GM06990 (cell line): ENCODE data around the gene ARHGAP22.

ENCODE experiments used
- DNase-seq: peaks from one replicate; pipeline ENCODE4 v3.0.0-alpha.2; 2011; ENCODE audit not compliant: insufficient read length; ENCODE audit errors: extremely low read depth
- H3K27me3 ChIP-seq: replicated peaks from 2 replicates; pipeline ENCODE4 v1.6.0; 2011; ENCODE audit warnings: low read length; ENCODE audit not compliant: control insufficient read depth, insufficient read depth
- H3K36me3 ChIP-seq: 2 replicates; pipeline ENCODE4 v1.5.1; 2011; ENCODE audit warnings: low read length; ENCODE audit not compliant: control insufficient read depth, insufficient read depth
- H3K4me3 ChIP-seq: replicated peaks from 2 replicates; pipeline ENCODE4 v1.5.1; 2011; ENCODE audit warnings: low read depth, mild to moderate bottlenecking, control low read depth, low read length
- TF ChIP-seq, protein P1 (sequence below): IDR thresholded peaks from 2 replicates; pipeline ENCODE4 v1.5.1; 2011; ENCODE audit warnings: low read length, control low read depth, mild to moderate bottlenecking, inconsistent platforms; ENCODE audit not compliant: insufficient read depth, poor library complexity, severe bottlenecking

Gene ARHGAP22

DNA sequence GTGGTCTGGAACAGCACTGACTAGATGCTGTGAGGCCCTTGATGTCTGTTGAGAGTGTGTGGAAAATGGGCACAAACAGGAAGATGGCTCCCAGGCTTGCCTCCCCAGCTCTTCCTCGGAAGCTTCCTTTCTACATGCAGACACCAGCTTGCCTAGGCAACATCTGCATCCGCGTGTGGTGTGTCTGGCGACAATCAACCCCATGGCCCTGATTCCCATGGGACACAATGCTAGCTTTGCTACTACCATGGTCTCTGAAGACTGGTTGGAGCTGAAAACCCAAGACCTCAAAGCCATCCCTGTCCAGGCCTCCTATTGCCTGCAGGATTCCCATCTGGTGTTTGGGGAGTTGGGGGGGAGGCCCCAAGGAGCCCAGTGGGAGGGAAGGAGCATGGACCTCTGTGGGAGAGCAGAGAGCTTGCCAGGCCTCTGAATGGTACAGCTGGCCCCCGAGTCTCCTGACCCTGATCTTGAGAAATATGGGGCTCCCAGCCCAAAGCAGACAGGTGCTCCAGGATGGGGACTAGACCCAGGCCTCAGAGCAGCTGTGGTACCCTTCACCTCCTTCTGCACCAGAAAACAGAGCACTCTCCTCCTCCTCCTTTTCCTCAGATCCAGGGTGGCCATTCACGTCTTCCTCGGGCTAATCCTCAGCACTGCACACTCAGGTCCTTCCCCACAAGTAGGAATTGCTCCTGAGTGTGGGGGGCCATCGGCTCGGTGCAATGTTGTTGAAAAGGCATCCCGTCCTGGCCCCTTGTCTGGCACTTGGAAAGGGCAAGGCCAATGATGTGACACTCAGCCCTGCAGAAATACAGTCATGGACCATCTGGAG is 57.6 kb downstream of the ARHGAP22 start:
- TF ChIP-seq, protein P1, sequence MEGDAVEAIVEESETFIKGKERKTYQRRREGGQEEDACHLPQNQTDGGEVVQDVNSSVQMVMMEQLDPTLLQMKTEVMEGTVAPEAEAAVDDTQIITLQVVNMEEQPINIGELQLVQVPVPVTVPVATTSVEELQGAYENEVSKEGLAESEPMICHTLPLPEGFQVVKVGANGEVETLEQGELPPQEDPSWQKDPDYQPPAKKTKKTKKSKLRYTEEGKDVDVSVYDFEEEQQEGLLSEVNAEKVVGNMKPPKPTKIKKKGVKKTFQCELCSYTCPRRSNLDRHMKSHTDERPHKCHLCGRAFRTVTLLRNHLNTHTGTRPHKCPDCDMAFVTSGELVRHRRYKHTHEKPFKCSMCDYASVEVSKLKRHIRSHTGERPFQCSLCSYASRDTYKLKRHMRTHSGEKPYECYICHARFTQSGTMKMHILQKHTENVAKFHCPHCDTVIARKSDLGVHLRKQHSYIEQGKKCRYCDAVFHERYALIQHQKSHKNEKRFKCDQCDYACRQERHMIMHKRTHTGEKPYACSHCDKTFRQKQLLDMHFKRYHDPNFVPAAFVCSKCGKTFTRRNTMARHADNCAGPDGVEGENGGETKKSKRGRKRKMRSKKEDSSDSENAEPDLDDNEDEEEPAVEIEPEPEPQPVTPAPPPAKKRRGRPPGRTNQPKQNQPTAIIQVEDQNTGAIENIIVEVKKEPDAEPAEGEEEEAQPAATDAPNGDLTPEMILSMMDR = no peak
- Histone ChIP-seq H3K27me3 (no peaks in the 10 kb centered on the region; the same call in 1 of the 2 replicates), H3K36me3 (no peaks in the 10 kb centered on the region), H3K4me3 (no peak overlapping the region)
- no peak for DNase-seq

- no peak for DNase-seq
- no peak overlapping the region for H3K4me3 ChIP-seq
- H3K36me3 ChIP-seq = no peaks in the 10 kb centered on the region
- TF ChIP-seq, protein P1 = no peak
- H3K27me3 ChIP-seq = no peaks in the 10 kb centered on the region; the same call in 1 of the 2 replicates
Measured at GRCh38 chr10:48545462-48546145, 59.3 kb downstream of the ARHGAP22 start.

DNA sequence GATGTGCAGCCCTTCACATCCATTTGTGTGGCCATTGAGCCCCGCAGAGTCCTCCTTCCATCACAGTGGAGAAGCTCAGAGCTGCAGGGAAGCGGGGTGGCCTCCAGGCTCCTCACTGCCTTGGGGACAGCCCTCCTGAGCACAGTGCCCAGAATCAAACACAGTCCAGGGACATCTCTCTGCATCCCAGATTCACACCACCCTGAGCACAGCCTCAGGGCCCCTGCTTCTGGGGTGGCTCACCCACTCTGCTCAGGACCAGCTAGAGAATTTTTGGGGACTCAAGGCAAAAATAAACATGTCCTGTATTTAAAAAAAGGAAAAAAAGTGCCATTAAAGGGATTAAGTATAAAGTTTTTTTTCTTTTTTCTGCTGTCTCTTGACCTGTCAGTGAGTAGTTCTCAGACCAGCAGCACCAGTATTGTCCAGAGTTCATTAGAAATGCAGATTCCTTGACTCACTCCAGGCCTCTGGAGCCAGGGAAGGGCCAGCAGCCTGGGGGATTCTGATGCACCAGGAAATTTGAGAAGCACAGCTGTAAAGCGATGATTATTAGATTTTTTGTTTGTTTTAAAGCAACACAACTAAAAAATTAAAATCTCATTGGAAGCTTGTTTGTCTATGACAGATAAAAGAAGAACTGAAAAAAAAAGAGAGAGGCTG is 61.6 kb downstream of the ARHGAP22 start:
- TF ChIP-seq, protein P1 = no peak

DNA sequence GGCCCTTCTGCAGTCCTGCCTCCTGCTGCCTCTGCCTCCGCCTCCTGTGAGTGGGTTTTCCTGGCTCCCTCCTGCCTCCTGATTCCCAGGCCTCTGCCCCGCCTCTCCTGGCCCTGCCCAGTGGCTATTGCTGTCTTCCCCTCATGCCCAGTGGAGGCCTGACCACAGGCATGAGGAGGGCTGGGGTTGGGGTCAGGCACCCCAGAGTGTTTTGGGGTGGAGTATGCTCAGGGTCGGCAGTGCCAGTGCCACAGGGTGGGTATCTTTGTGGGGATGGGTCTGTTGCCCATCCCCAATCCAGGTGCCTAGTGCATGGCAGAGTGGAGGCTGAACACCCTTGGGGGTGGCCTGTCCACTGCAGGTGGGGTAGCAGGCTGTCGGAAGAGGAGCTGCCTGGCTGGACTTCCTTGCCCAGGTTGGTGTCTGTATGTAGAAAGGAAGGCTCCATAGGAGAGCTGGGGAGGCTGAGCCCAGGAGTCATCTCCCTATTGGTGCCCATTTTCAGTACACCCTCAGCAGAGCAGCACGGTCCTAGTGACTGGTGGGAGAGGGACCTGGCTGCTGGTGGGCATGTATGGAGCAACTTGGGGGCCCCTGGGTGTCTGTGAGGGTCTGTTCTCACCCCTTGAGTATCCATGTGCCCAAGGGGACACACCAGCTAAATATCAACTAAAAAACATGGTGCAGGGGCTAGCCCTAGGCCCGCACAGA is 62.2 kb downstream of the ARHGAP22 start:
- no peaks in the 10 kb centered on the region for H3K27me3 ChIP-seq
- H3K36me3 ChIP-seq = no peaks in the 10 kb centered on the region
- no peak for DNase-seq
- no peak overlapping the region for H3K4me3 ChIP-seq
- TF ChIP-seq, protein P1 = no peak

More for the DNA sequence above, 61.6 kb downstream of the ARHGAP22 start:
- no peaks in the 10 kb centered on the region for H3K27me3 ChIP-seq
- H3K4me3 ChIP-seq = no peak overlapping the region
- H3K36me3 ChIP-seq = no peaks in the 10 kb centered on the region
- DNase-seq = no peak

GRCh38 chr10:48541144-48541795 is 63.6 kb downstream of the ARHGAP22 start:
- H3K27me3 ChIP-seq = no peaks in the 10 kb centered on the region
- H3K36me3 ChIP-seq = no peaks in the 10 kb centered on the region
- DNase-seq = no peak
- H3K4me3 ChIP-seq = no peak overlapping the region
- TF ChIP-seq, protein P1 = no peak
